GM23338 (cell line): Measurements from ENCODE around the gene DNAI7. TPM values are rescaled to one million over a fixed set of nuclear protein-coding genes. Genes with fewer than 3 reads are reported as not detected.

Experiments used
- ATAC-seq: fragments of 200-7000 bp; cut with Tn5 transposase; 3 replicates; pipeline ENCODE4 v1.9.1; 2020
- DNase-seq: peaks from one replicate; pipeline ENCODE4 v3.0.0-alpha.2; 2015; ENCODE audit warnings: low spot score
- H2AFZ ChIP-seq: fragments of 200-600 bp; sonication (generic); 2 replicates; pipeline ENCODE4 v1.8.0; 2016; ENCODE audit warnings: antibody characterized with exemption, mild to moderate bottlenecking, moderate library complexity
- H3F3A ChIP-seq: fragments of 200-600 bp; sonication (generic); replicated peaks from 2 replicates; pipeline ENCODE4 v1.8.0; 2017; ENCODE audit warnings: antibody characterized with exemption, mixed run types, low read depth
- H3K27ac ChIP-seq: fragments of 200-600 bp; sonication (generic); 2 replicates; pipeline ENCODE4 v1.6.1; 2016; ENCODE audit warnings: low read depth
- H3K27me3 ChIP-seq: fragments of 200-600 bp; sonication (generic); 2 replicates; pipeline ENCODE4 v1.8.0; 2016; ENCODE audit warnings: mild to moderate bottlenecking, mixed run types, moderate library complexity; ENCODE audit not compliant: insufficient read depth
- H3K36me3 ChIP-seq: fragments of 200-600 bp; sonication (generic); 2 replicates; pipeline ENCODE4 v1.8.0; 2016; ENCODE audit warnings: mild to moderate bottlenecking; ENCODE audit not compliant: insufficient read depth
- H3K4me1 ChIP-seq: fragments of 200-600 bp; sonication (generic); 2 replicates; pipeline ENCODE4 v1.8.0; 2016; ENCODE audit warnings: mild to moderate bottlenecking, moderate library complexity; ENCODE audit not compliant: insufficient read depth
- H3K4me2 ChIP-seq: fragments of 200-600 bp; sonication (generic); 2 replicates; pipeline ENCODE4 v1.7.1; 2017; ENCODE audit warnings: mixed run types
- H3K4me3 ChIP-seq: fragments of 200-600 bp; sonication (generic); 2 replicates; pipeline ENCODE4 v1.6.1; 2016; ENCODE audit warnings: mixed run types
- H3K79me2 ChIP-seq: fragments of 200-600 bp; sonication (generic); replicated peaks from 2 replicates; pipeline ENCODE4 v1.8.0; 2017; ENCODE audit warnings: mild to moderate bottlenecking; ENCODE audit not compliant: insufficient read depth
- H3K9me2 ChIP-seq: fragments of 200-600 bp; sonication (generic); 2 replicates; pipeline ENCODE4 v1.8.0; 2017; ENCODE audit not compliant: insufficient read depth
- H4K20me1 ChIP-seq: fragments of 200-600 bp; sonication (generic); replicated peaks from 2 replicates; pipeline ENCODE4 v1.8.0; 2017; ENCODE audit warnings: mild to moderate bottlenecking; ENCODE audit not compliant: insufficient read depth
- H3K27ac Mint-ChIP-seq: 2 replicates; pipeline ENCODE4 v1.8.0; 2020; ENCODE audit warnings: inconsistent platforms, mild to moderate bottlenecking, moderate library complexity, mixed read lengths
- H3K27me3 Mint-ChIP-seq: 3 replicates; pipeline ENCODE4 v1.8.0; 2022; ENCODE audit warnings: low read depth, mild to moderate bottlenecking, moderate library complexity, mixed read lengths, inconsistent platforms; ENCODE audit not compliant: insufficient read depth, poor library complexity
- H3K36me3 Mint-ChIP-seq: 3 replicates; pipeline ENCODE4 v1.8.0; 2021; ENCODE audit warnings: low read depth, mild to moderate bottlenecking, inconsistent platforms, moderate library complexity, mixed read lengths
- H3K4me1 Mint-ChIP-seq: 3 replicates; pipeline ENCODE4 v1.8.0; 2020; ENCODE audit warnings: mild to moderate bottlenecking, inconsistent platforms, mixed read lengths
- H3K4me3 Mint-ChIP-seq: 3 replicates; pipeline ENCODE4 v1.8.0; 2021; ENCODE audit warnings: moderate library complexity, mild to moderate bottlenecking, inconsistent platforms, mixed read lengths
- H3K9me3 Mint-ChIP-seq: 3 replicates; pipeline ENCODE4 v1.8.0; 2020; ENCODE audit warnings: moderate library complexity, mild to moderate bottlenecking, inconsistent platforms, mixed read lengths
- CREB1 ChIP-seq: fragments of 250-450 bp; sonication (Bioruptor Pico); IDR thresholded peaks from 2 replicates; pipeline ENCODE4 v1.5.0; 2020; ENCODE audit warnings: low read depth, mild to moderate bottlenecking, moderate library complexity
- EZH2 ChIP-seq: fragments of 200-600 bp; sonication (generic); IDR thresholded peaks from one replicate; pipeline ENCODE4 v1.8.0; 2017; ENCODE audit warnings: antibody characterized with exemption, mild to moderate bottlenecking, low read depth; ENCODE audit not compliant: unreplicated experiment
- EZH2phosphoT487 ChIP-seq: fragments of 200-600 bp; sonication (generic); IDR thresholded peaks from one replicate; pipeline ENCODE4 v1.8.1; 2018; ENCODE audit warnings: antibody characterized with exemption; ENCODE audit not compliant: unreplicated experiment
- JUNB ChIP-seq: IDR thresholded peaks from one replicate; pipeline ENCODE4 v1.6.1; 2016; ENCODE audit warnings: antibody characterized with exemption; ENCODE audit not compliant: unreplicated experiment
- NANOG ChIP-seq: IDR thresholded peaks from 2 replicates; pipeline ENCODE4 v1.6.1; 2016; ENCODE audit warnings: antibody characterized with exemption, borderline replicate concordance
- POLR2AphosphoS5 ChIP-seq: IDR thresholded peaks from 2 replicates; pipeline ENCODE4 v1.6.1; 2016; ENCODE audit warnings: antibody characterized with exemption, low read depth
- STAT1 ChIP-seq: IDR thresholded peaks from one replicate; pipeline ENCODE4 v1.6.1; 2016; ENCODE audit warnings: antibody characterized with exemption; ENCODE audit not compliant: unreplicated experiment
- ZNF114 ChIP-seq: fragments of 250-450 bp; sonication (Bioruptor Pico); IDR thresholded peaks from 2 replicates; pipeline ENCODE4 v1.5.0; 2020; ENCODE audit warnings: mild to moderate bottlenecking, moderate library complexity
- ZNF331 ChIP-seq: fragments of 250-450 bp; sonication (Bioruptor Pico); IDR thresholded peaks from 2 replicates; pipeline ENCODE4 v1.5.0; 2020; ENCODE audit warnings: low read depth, mild to moderate bottlenecking, moderate library complexity
- polyA plus RNA-seq: library from polyadenylated mRNA; unstranded; fragments of >200 nt; fragmentation: Nextera tagmentation; extraction: Ambion mirVana; gene quantifications from 2 replicates; pipeline ENCODE4 v1.2.1, GENCODE V29; 2016
- total RNA-seq: library from RNA; depleted of rRNA; stranded (reverse); fragments of >200 nt; shearing (Covaris generic); gene quantifications from 2 replicates; pipeline ENCODE4 v1.2.3, GENCODE V29; 2014
- TF ChIP-seq, protein P1 (sequence below): IDR thresholded peaks from one replicate; pipeline ENCODE4 v1.6.1; 2018; ENCODE audit warnings: antibody characterized with exemption; ENCODE audit not compliant: unreplicated experiment
- TF ChIP-seq, protein P2 (sequence below), 2 experiments: fragments of 200-600 bp in 1 of 2; sonication (generic) in 1 of 2; conservative IDR thresholded peaks; 2 replicates each; pipeline versions ENCODE4 v1.5.1 to v1.6.1; 2016 to 2017; ENCODE audit warnings: antibody characterized with exemption in 2 of 2, low read depth in 2 of 2, mild to moderate bottlenecking in 2 of 2, moderate library complexity in 1 of 2
- TF ChIP-seq, protein P3 (sequence below): IDR thresholded peaks from 2 replicates; pipeline ENCODE4 v1.6.1; 2016; ENCODE audit warnings: antibody characterized with exemption

Gene DNAI7
- total and polyA plus RNA-seq, 2 experiments from 2014 or later, result 0.08 TPM; not detected in 1

DNA sequence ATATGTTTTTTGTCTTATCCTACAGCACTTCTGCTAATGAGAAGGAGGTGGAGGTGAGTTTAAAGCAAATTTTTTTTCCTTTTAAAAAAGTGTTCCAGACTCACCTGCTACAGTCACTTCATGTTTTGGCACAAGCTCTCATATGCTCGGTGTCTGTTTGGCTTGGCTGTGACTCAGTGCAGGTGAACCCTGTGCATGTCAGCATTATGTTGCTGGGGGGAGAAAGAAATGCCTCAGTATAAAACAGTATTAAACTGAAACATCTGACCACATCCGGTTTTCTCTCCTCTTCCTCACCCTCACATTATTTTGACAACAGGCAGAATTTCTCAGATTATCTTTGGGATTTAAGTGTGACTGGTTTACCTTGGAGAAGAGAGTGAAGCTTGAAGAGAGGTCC, 105.2 kb downstream of the DNAI7 start:
- Mint-ChIP-seq H3K4me3 (no peak overlapping the region), H3K27me3 (no peaks in the 10 kb centered on the region), H3K27ac (no peak overlapping the region), H3K4me1 (peaks cover 2% of the 10 kb centered on the region; the same call in 1 of the 3 replicates), H3K9me3 (peaks cover 3% of the 10 kb centered on the region; the same call in 2 of the 3 replicates), H3K36me3 (no peaks in the 10 kb centered on the region)
- Histone ChIP-seq H3K27ac (no peak overlapping the region), H3F3A (no peaks in the 10 kb centered on the region), H3K36me3 (no peaks in the 10 kb centered on the region), H3K4me2 (no peak overlapping the region), H3K27me3 (no peaks in the 10 kb centered on the region), H3K79me2 (no peaks in the 10 kb centered on the region), H3K9me2 (no peaks in the 10 kb centered on the region; the same call in 1 of the 2 replicates), H3K4me3 (no peak overlapping the region), H4K20me1 (no peaks in the 10 kb centered on the region), H2AFZ (peak overlapping the region; percentile 30; the same call in 1 of the 2 replicates), H3K4me1 (peaks cover 5% of the 10 kb centered on the region; the same call in 1 of the 2 replicates)
- no peak for ATAC-seq
- DNase-seq, result no peak
- TF ChIP-seq POLR2AphosphoS5, result no peak
- no peak for TF ChIP-seq CREB1 (CRISPR knock-in tag)
- TF ChIP-seq, protein P1, sequence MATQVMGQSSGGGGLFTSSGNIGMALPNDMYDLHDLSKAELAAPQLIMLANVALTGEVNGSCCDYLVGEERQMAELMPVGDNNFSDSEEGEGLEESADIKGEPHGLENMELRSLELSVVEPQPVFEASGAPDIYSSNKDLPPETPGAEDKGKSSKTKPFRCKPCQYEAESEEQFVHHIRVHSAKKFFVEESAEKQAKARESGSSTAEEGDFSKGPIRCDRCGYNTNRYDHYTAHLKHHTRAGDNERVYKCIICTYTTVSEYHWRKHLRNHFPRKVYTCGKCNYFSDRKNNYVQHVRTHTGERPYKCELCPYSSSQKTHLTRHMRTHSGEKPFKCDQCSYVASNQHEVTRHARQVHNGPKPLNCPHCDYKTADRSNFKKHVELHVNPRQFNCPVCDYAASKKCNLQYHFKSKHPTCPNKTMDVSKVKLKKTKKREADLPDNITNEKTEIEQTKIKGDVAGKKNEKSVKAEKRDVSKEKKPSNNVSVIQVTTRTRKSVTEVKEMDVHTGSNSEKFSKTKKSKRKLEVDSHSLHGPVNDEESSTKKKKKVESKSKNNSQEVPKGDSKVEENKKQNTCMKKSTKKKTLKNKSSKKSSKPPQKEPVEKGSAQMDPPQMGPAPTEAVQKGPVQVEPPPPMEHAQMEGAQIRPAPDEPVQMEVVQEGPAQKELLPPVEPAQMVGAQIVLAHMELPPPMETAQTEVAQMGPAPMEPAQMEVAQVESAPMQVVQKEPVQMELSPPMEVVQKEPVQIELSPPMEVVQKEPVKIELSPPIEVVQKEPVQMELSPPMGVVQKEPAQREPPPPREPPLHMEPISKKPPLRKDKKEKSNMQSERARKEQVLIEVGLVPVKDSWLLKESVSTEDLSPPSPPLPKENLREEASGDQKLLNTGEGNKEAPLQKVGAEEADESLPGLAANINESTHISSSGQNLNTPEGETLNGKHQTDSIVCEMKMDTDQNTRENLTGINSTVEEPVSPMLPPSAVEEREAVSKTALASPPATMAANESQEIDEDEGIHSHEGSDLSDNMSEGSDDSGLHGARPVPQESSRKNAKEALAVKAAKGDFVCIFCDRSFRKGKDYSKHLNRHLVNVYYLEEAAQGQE, result no peak
- no peak for TF ChIP-seq ZNF114 (CRISPR knock-in tag)
- TF ChIP-seq STAT1, result no peak
- no peak for TF ChIP-seq EZH2
- no peak for TF ChIP-seq JUNB
- TF ChIP-seq, protein P2, sequence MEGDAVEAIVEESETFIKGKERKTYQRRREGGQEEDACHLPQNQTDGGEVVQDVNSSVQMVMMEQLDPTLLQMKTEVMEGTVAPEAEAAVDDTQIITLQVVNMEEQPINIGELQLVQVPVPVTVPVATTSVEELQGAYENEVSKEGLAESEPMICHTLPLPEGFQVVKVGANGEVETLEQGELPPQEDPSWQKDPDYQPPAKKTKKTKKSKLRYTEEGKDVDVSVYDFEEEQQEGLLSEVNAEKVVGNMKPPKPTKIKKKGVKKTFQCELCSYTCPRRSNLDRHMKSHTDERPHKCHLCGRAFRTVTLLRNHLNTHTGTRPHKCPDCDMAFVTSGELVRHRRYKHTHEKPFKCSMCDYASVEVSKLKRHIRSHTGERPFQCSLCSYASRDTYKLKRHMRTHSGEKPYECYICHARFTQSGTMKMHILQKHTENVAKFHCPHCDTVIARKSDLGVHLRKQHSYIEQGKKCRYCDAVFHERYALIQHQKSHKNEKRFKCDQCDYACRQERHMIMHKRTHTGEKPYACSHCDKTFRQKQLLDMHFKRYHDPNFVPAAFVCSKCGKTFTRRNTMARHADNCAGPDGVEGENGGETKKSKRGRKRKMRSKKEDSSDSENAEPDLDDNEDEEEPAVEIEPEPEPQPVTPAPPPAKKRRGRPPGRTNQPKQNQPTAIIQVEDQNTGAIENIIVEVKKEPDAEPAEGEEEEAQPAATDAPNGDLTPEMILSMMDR (conservative IDR thresholded peaks at IDR 0.05; ENCODE audit: low read depth in 2 of 2), result no peak
- TF ChIP-seq EZH2phosphoT487, result no peak
- no peak for TF ChIP-seq NANOG
- no peak for TF ChIP-seq ZNF331 (CRISPR knock-in tag)
- TF ChIP-seq, protein P3, sequence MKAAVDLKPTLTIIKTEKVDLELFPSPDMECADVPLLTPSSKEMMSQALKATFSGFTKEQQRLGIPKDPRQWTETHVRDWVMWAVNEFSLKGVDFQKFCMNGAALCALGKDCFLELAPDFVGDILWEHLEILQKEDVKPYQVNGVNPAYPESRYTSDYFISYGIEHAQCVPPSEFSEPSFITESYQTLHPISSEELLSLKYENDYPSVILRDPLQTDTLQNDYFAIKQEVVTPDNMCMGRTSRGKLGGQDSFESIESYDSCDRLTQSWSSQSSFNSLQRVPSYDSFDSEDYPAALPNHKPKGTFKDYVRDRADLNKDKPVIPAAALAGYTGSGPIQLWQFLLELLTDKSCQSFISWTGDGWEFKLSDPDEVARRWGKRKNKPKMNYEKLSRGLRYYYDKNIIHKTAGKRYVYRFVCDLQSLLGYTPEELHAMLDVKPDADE, result no peak
